Measurements from ENCODE around the gene MCUR1. TPM values are rescaled to one million over a fixed set of nuclear protein-coding genes. Genes with fewer than 3 reads are reported as not detected.
A peak's percentile ranks its signal among the peaks of the same experiment; 100 is the strongest.

The MCUR1 gene
- total and polyA plus RNA-seq, 10 of the 15 experiments (the other 5 are each of a cell fraction or from before 2014, with no cell fraction given), result 4.4 to 43.9 (median 18.3) TPM

GRCh38 chr6:13814176-13814937 lies at the start of gene MCUR1 (continued):
- peak in 2 of 3 experiments; percentile 5 to 45; a peak in 2 of 6 replicates for TF ChIP-seq CTCF (IDR thresholded peaks at IDR 0.05 in 2 of 3, conservative IDR thresholded peaks at IDR 0.05 in 1 of 3; ENCODE audit: control insufficient read depth in 2 of 3, extremely low read depth in 1 of 3, insufficient read depth in 1 of 3, low read depth in 3 of 3, low read length in 3 of 3)
- peak; percentile 92 for TF ChIP-seq POLR2AphosphoS5 (IDR thresholded peaks at IDR 0.05; ENCODE audit: low read length)
- peak; percentile 59 to 95 for TF ChIP-seq SRF (IDR thresholded peaks at IDR 0.05; ENCODE audit: low read depth in 2 of 2, low read length in 2 of 2)
- TF ChIP-seq E2F4 (IDR thresholded peaks at IDR 0.05; ENCODE audit: low read depth, low read length), result no peak
- TF ChIP-seq ZNF592 (IDR thresholded peaks at IDR 0.05), result peak; percentile 17; the same call in 1 of the 2 replicates
- TF ChIP-seq NR2F1 (conservative IDR thresholded peaks at IDR 0.05), result peak; percentile 84
- peak; percentile 92 for TF ChIP-seq POLR2A (IDR thresholded peaks at IDR 0.05; ENCODE audit: low read depth, low read length)
- TF ChIP-seq BCL11A (IDR thresholded peaks at IDR 0.05; ENCODE audit: low read depth, low read length), result no peak
- TF ChIP-seq USF1 (IDR thresholded peaks at IDR 0.05; ENCODE audit: borderline replicate concordance, extremely low read length, insufficient read depth, low read depth, low read length), result peak; percentile 96
- TF ChIP-seq DPF2 (IDR thresholded peaks at IDR 0.05), result peak; percentile 94
- TF ChIP-seq ZBTB4 (CRISPR knock-in tag; IDR thresholded peaks at IDR 0.05), result no peak
- TF ChIP-seq EGR1 (IDR thresholded peaks at IDR 0.05; ENCODE audit: borderline replicate concordance in 1 of 2, low read depth in 2 of 2, low read length in 2 of 2), result peak in 1 of 2 experiments; percentile 49; a peak in 1 of 3 replicates
- no peak for TF ChIP-seq ZZZ3 (IDR thresholded peaks at IDR 0.05; ENCODE audit: control insufficient read depth, insufficient read length, low read depth)

Measured in GM12878 (cell line).